Smooth muscle cell (in vitro differentiated cells): ENCODE measurements around the gene SEMA3E. TPM values are rescaled to one million over a fixed set of nuclear protein-coding genes. Genes with fewer than 3 reads are reported as not detected.

Experiments
- DNase-seq: peaks from one replicate; lab custom pipeline; 2025; ENCODE audit not compliant: unreplicated experiment; lab: John Stamatoyannopoulos, UW
- H2AFZ ChIP-seq: fragments of 200-600 bp; sonication (generic); 2 replicates; pipeline ENCODE4 v1.6.0; 2016; ENCODE audit warnings: antibody characterized with exemption, low read depth, mild to moderate bottlenecking
- H3F3A ChIP-seq: fragments of 200-600 bp; sonication (generic); 2 replicates; pipeline ENCODE4 v1.6.0; 2017; ENCODE audit warnings: antibody characterized with exemption, low read depth
- H3K27ac ChIP-seq: fragments of 200-600 bp; sonication (generic); 2 replicates; pipeline ENCODE4 v1.5.1; 2016; ENCODE audit warnings: low read depth, mild to moderate bottlenecking
- H3K27me3 ChIP-seq: fragments of 200-600 bp; sonication (generic); 2 replicates; pipeline ENCODE4 v1.6.1; 2016; ENCODE audit warnings: low read depth, mild to moderate bottlenecking
- H3K36me3 ChIP-seq: fragments of 200-600 bp; sonication (generic); 2 replicates; pipeline ENCODE4 v1.5.1; 2016; ENCODE audit warnings: low read depth
- H3K4me1 ChIP-seq: fragments of 200-600 bp; sonication (generic); 2 replicates; pipeline ENCODE4 v1.5.1; 2016; ENCODE audit warnings: low read depth
- H3K4me2 ChIP-seq: fragments of 200-600 bp; sonication (generic); 2 replicates; pipeline ENCODE4 v1.6.0; 2016; ENCODE audit warnings: mild to moderate bottlenecking
- H3K4me3 ChIP-seq: fragments of 200-600 bp; sonication (generic); 2 replicates; pipeline ENCODE4 v1.5.1; 2016; ENCODE audit warnings: mild to moderate bottlenecking
- H3K79me2 ChIP-seq: fragments of 200-600 bp; sonication (generic); 2 replicates; pipeline ENCODE4 v1.6.0; 2016; ENCODE audit warnings: low read depth, mild to moderate bottlenecking
- H3K9ac ChIP-seq: fragments of 200-600 bp; sonication (generic); 2 replicates; pipeline ENCODE4 v1.6.0; 2016; ENCODE audit warnings: low read depth
- H3K9me3 ChIP-seq: fragments of 200-600 bp; sonication (generic); replicated peaks from 2 replicates; pipeline ENCODE4 v1.5.1; 2016; ENCODE audit warnings: low read depth
- H4K20me1 ChIP-seq: fragments of 200-600 bp; sonication (generic); 2 replicates; pipeline ENCODE4 v1.6.0; 2016; ENCODE audit warnings: low read depth
- CTCF ChIP-seq: fragments of 200-600 bp; sonication (generic); IDR thresholded peaks from 2 replicates; pipeline ENCODE4 v1.5.1; 2017; ENCODE audit warnings: borderline replicate concordance, mild to moderate bottlenecking, antibody characterized with exemption; ENCODE audit not compliant: insufficient read depth, poor library complexity, severe bottlenecking
- WGBS: methylation state at CpG from one replicate; pipeline ENCODE4 v1.1.7; 2016; ENCODE audit warnings: low lambda C conversion rate; 5-methylcytosine and 5-hydroxymethylcytosine counted together
- polyA plus RNA-seq: library from polyadenylated mRNA; unstranded; fragments of >200 nt; fragmentation: Nextera tagmentation; extraction: Ambion mirVana; gene quantifications from 2 replicates; pipeline ENCODE4 v1.2.1, GENCODE V29; 2016
- total RNA-seq: library from RNA; depleted of rRNA; stranded (reverse); fragments of >200 nt; gene quantifications from 2 replicates; pipeline ENCODE4 v1.2.3, GENCODE V29; 2014

SEMA3E gene
- total and polyA plus RNA-seq, 2 experiments from 2014 or later = 0.45 to 0.66 TPM

- no peak for DNase-seq
- Histone ChIP-seq H4K20me1 (no peaks in the 10 kb centered on the region), H3K4me3 (no peak overlapping the region), H3K79me2 (no peaks in the 10 kb centered on the region), H3K27me3 (no peaks in the 10 kb centered on the region), H3K4me1 (no peaks in the 10 kb centered on the region), H3K36me3 (no peaks in the 10 kb centered on the region), H3K4me2 (no peak overlapping the region), H3K9me3 (no peaks in the 10 kb centered on the region), H3F3A (no peaks in the 10 kb centered on the region), H3K9ac (no peak overlapping the region), H2AFZ (no peak overlapping the region), H3K27ac (no peak overlapping the region)
- TF ChIP-seq CTCF = no peak
- 83% methylated on average over 2 of the region's 2 CpGs for WGBS
Observed at GRCh38 chr7:83502636-83503035, 146.3 kb downstream of the SEMA3E start.

- Histone ChIP-seq H2AFZ (peak overlapping the region; percentile 36), H3K4me1 (no peaks in the 10 kb centered on the region), H3K36me3 (no peaks in the 10 kb centered on the region), H4K20me1 (no peaks in the 10 kb centered on the region), H3K9me3 (no peaks in the 10 kb centered on the region), H3F3A (no peaks in the 10 kb centered on the region), H3K9ac (no peak overlapping the region), H3K4me2 (no peak overlapping the region), H3K27ac (no peak overlapping the region), H3K27me3 (no peaks in the 10 kb centered on the region), H3K4me3 (no peak overlapping the region), H3K79me2 (no peaks in the 10 kb centered on the region)
- no peak for TF ChIP-seq CTCF
- no peak for DNase-seq
- 95% methylated on average over 2 of the region's 2 CpGs for WGBS
Observed at GRCh38 chr7:83494683-83495082, 154.3 kb downstream of the SEMA3E start.

- no peak overlapping the region for H3K9ac ChIP-seq
- no peak overlapping the region for H3K4me2 ChIP-seq
- no peak overlapping the region for H3K4me3 ChIP-seq
- 83% methylated on average over 3 of the region's 3 CpGs for WGBS
- H3F3A ChIP-seq = no peaks in the 10 kb centered on the region
- H3K27me3 ChIP-seq = no peaks in the 10 kb centered on the region
- no peaks in the 10 kb centered on the region for H4K20me1 ChIP-seq
- H3K27ac ChIP-seq = no peak overlapping the region
- H2AFZ ChIP-seq = no peak overlapping the region
- no peaks in the 10 kb centered on the region for H3K4me1 ChIP-seq
- no peaks in the 10 kb centered on the region for H3K9me3 ChIP-seq
- no peak for DNase-seq
- no peak for TF ChIP-seq CTCF
- no peaks in the 10 kb centered on the region for H3K79me2 ChIP-seq
- no peaks in the 10 kb centered on the region for H3K36me3 ChIP-seq
Observed at GRCh38 chr7:83492802-83493201, 156.1 kb downstream of the SEMA3E start.

- DNase-seq = no peak
- H3K27me3 ChIP-seq = no peaks in the 10 kb centered on the region
- no peak overlapping the region for H3K4me2 ChIP-seq
- no peaks in the 10 kb centered on the region for H3K9me3 ChIP-seq
- H3K4me3 ChIP-seq = no peak overlapping the region
- no peaks in the 10 kb centered on the region for H3K36me3 ChIP-seq
- H3K27ac ChIP-seq = no peak overlapping the region
- no peak overlapping the region for H3K9ac ChIP-seq
- no peak for TF ChIP-seq CTCF
- 91% methylated on average over 2 of the region's 2 CpGs for WGBS
- H3F3A ChIP-seq = no peaks in the 10 kb centered on the region
- no peaks in the 10 kb centered on the region for H3K79me2 ChIP-seq
- no peak overlapping the region for H2AFZ ChIP-seq
- no peaks in the 10 kb centered on the region for H3K4me1 ChIP-seq
- no peaks in the 10 kb centered on the region for H4K20me1 ChIP-seq
Observed at GRCh38 chr7:83487801-83488200, 161.1 kb downstream of the SEMA3E start.
